ENCODE measurements around the gene POLR3G. TPM values are rescaled to one million over a fixed set of nuclear protein-coding genes. Genes with fewer than 3 reads are reported as not detected.

POLR3G gene, protein sequence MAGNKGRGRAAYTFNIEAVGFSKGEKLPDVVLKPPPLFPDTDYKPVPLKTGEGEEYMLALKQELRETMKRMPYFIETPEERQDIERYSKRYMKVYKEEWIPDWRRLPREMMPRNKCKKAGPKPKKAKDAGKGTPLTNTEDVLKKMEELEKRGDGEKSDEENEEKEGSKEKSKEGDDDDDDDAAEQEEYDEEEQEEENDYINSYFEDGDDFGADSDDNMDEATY
- 2.3 and 5.3 TPM in 2 replicates for total RNA-seq
- 0.69 TPM for polyA plus RNA-seq (2012)

DNA sequence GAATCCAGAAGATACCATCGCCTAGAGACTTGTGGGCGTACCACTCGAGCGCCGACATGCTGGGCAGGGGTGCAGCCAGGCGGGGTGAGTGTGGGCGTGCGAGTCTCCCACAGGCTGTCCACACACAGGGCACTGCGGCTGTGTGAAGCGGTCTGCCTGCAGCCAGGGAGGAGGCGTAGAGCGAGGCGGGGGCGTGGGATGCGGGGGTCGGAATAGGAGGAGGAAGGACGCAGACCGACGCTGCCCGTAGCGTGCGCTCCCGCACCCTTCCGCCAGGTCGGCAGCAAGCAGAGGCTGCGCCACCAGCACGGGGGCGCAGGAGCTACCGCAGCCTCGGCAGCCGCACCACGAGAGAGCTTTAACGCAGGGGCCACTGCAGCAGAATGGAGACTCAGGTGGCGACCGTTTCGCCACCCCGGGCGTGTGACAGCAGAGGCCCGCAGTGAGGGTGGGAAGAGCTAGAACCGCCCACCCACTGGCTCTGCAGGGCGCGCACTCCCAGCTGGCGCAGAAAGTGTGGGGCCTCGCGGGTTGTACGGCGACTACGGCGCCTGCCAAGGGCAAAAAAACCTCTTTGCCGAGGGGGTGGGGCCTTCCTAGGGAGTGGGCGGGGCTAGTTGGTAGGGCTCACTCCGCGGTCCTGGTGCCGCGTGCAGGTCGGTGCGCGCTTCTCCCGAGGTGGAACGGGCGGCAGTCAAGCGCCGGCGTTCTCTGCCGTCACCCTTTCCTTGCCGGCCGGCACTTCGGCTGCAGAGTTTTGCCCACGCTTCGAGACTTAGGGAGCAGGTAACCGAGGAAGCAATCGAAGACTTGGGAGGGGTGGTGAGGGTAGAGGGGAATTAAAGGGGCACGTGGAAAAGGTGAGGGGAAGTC is at the start of gene POLR3G, which contains the start of gene MBLAC2:
Gene POLR3G, plus strand, starts transcription at position 630 of the 873 bp plus-strand sequence. CDS start 10,704 bp downstream, outside the sequence.
Gene MBLAC2, minus strand, starts transcription at position 537 of the 873 bp plus-strand sequence. Its CDS starts 479 bp downstream, at position 58.
- peak; percentile 92 for DNase-seq (ENCODE audit: low read depth)

DNA sequence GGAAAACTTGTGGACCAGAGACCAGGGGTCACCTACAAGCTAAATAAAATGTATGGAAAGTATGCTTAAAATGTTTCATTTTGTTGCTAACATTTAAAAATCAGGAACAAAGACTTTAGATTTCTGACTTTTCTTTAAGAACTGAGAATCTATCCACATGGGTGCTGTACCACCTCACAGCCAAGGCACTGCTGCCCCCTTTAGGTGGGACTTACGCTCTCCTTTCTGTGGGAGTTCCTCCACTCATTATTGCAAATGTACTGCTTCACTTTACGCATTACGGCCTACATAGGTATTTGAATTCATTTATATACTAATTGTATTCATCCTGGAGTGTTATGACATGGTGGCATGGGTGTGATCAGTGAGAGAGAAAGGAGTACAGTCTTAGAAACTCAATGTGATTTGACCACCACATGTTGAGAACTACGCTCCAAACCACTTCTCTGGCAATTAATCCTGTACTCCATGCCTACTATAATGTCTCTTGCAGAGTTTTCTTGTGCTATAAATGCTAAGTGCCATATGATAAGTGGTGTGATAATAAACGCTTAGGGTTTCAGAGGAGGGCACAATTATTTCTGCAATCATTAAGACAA is 40.4 kb upstream of the POLR3G start:
- peak; percentile 32 for DNase-seq (ENCODE audit: low read depth)

DNA sequence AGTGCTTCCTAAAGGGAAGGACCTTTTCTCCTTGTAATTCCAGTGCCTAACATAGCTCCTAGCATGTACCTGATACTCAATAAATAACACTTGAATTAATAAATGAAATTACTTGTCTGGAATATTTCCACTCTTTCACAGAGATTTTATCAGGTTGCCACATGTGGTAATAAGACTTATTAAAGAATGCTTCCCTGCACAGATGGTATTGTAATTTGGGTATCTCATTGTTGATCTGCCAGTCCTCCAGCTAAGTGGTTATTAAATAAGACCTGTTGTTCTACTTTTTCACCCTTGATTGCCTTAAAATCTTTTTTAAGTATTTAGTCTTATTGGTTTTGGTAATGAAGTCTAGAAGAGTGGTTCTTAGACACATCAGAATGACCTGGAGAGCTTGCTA is 37.0 kb upstream of the POLR3G start:
- no peak for DNase-seq (ENCODE audit: low read depth)

DNA sequence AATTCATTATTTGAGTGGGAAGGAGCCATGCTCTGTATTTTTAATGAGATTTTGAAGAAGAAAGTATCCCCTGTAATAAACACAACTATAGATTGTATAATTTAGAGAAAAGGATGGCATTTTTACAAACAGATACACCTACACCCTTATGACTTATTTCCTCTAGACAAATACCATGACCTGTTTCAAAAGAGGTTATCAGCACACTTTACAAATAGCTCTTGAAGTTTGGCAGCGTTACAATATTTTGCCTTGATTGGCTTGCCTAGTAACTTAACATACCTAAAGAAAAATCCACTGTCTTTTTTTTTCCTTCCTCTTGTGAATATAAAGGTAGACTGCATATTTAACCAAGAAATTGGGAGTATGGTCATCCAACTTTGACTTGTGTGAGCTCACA is 36.6 kb upstream of the POLR3G start:
- no peak for DNase-seq (ENCODE audit: low read depth)

DNA sequence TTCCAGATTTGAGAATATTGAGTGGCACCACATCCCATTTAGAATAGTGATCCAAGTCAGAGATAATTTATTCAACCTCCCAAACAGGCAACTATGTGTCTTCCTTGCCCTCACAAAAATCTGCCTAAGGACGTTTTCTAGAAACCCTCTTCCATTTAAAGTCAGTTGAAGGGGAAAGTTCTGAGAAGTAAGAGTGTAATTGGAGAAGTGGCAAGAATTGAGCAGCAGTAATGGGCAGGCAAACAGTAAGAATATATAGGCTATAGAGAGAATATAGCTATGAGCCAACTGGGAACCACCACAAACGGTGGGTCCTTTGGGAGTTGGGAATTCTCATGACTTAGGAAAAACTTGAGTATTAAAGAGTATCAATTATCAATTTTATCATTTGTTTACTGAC is 34.0 kb upstream of the POLR3G start:
- no peak for DNase-seq (ENCODE audit: low read depth)

DNA sequence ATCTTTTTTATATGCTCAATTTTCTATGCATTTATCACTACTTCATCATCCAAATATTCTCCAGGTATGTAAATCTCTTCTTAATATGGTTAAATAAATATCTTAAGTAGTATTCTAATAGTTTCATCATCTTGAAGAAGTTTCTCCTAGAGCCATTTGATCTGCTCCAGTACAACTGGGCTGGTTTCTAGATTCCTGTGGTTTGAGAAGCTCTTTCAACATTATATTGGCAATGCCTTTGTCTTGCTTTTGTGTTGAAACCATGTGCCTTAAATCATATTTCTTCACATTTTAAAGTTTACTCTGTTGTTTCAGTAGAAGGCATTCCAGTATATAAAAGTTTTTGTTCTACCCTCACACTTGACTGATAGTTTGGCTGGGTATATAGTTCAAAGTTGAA is 27.7 kb upstream of the POLR3G start:
- peak; percentile 21 for DNase-seq (ENCODE audit: low read depth)

DNA sequence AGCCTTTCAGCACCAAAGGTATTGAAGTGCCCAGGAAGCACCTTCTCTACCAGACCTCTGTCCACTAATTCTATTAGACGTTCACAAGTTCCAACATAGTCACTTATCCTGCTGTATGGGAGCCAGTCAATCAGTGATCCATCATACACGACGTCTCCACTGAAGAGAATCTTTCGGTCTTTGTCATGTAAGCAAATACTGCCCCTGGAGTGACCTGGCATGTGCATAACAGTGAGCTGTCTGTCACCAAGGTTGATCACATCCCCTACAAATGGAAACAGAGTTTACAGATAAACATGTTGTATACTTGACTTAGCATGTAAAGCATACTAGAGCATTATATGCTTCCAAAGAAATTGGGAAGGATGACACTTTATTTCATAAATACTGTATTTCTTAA is 13.4 kb upstream of the POLR3G start:
- no peak for DNase-seq (ENCODE audit: low read depth)

DNA sequence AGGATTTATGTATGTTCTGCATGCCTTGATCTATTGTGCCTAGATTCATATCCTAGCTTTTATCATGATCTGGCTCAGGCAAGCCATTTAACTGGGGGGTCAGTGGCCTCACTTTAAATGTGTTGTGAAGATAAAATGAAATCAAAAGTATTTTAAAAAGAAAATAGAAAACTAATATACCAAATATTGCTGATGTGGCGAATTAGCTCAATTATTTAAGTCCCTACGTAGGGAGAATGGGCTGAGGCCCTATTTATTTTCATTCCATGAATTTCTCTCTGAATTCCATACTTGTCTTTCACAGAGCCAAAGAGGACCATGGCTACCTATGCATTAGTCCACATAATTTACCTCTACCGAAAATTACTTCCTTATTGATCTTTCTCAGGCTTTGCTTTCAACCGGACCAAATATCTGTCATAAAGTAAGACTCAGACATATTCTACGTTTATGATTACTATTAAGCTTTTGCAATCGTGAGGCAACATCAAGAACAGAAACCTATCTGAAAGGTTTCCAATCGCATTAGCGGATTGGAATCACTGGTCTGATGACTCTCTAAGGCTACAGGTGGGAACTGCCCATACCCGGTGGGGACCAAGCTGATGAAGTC is 1.8 kb upstream of the POLR3G start:
- no peak for DNase-seq (ENCODE audit: low read depth)

DNA sequence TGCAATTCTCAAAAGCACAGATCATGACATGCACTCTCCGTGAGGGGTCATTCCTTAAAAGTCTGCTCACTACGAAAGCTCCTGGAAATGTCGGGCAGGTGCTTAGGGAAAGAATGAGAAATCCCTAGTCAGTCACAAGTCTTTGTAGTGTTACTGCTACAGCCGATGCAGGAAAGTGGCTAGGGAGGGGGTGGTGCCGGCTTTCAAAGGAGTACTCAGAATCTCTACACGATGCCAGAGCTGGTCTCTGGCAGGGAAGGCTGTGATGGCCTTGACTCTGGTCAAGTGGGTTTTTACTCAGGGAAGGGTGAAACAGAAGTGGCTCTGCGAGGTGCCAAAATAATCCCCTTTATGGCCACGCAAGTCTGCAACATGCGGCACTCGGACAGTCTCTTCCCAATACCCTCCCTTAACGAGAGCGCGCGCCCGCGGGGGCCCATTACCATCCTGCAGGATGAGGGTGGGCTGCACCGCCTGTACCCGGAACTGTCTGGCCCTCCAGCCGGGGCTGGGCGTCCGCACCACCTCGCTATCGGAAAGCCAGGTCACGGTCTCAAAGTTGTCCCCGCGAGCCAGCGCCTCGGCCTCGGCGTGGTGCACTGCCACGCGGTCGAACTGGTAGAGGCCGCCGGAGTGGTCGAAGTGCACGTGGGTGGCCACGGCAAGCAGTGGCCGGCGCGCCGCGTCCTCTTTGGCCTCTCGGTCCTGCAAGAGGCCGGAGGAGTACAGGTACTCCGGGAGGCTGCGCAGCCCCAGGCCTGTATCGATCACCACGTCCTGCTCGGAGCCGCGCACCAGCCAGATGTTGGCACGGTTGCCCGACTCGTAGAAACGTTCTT is 1.0 kb upstream of the POLR3G start:
- DNase-seq (ENCODE audit: low read depth) = peak; percentile 20

DNA sequence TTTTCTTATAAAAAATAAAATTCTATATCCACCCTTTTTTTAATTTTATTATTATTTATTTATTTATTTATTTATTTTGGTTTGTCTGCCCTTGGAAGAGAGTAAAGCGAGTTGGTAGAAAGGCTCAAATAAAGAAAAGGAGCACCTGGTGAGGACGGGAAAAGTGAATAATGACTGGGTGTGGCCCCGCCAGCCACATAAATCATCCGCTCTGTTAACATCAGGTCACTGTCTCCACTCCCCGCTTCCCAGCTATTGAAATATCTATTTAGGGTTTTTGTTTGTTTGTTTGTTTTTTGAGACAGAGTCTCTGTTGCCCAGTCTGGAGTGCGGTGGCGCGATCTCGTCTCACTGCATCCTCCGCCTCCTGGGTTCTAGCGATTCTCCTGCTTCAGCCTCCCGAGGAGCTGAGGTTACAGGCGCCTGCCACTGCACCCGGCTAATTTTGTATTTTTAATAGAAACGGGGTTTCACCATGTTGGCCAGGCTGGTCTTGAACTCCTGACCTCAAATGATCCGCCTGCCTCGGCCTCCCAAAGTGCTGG is 844 bp downstream of the POLR3G start:
- no peak for DNase-seq (ENCODE audit: low read depth)

DNA sequence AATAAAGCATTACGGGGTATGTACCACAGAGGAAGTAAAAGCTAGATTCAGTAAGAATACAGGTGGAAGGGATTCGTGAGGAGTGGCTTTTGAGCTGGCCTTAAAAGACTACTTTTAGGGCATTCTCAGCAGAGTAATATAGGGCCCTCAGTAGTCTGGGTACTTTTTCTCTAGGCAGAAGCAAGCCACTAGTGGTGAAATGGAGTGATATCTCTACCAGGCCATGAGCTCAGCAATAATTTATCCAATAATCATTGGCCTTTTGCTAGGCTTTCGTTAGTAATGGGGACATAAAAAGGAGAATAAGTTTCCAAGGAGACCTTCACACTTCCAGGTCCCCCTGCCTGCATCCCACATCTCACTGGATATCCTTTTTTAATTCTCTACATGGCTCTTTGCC is 1.7 kb downstream of the POLR3G start:
- DNase-seq (ENCODE audit: low read depth) = no peak

DNA sequence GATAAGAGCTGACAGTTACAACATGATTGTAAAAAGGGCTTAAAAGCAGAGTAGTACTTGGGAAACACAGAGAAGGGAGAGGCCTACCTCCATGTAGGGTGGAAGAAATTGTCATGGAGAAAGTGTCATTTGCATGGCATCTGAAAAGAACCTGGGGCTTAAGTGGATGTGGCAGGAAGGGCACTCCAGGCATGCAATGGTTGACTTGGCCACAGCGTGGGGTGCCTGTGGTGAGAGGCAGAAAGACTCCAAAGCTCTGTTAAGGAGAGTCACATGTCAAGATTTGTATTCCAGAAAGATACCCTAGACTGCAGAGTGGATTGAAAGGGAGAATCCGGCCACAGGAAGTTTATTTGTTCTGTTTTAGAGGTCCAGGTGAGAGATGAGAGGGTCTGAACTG is 2.4 kb downstream of the POLR3G start:
- DNase-seq (ENCODE audit: low read depth) = peak; percentile 38

DNA sequence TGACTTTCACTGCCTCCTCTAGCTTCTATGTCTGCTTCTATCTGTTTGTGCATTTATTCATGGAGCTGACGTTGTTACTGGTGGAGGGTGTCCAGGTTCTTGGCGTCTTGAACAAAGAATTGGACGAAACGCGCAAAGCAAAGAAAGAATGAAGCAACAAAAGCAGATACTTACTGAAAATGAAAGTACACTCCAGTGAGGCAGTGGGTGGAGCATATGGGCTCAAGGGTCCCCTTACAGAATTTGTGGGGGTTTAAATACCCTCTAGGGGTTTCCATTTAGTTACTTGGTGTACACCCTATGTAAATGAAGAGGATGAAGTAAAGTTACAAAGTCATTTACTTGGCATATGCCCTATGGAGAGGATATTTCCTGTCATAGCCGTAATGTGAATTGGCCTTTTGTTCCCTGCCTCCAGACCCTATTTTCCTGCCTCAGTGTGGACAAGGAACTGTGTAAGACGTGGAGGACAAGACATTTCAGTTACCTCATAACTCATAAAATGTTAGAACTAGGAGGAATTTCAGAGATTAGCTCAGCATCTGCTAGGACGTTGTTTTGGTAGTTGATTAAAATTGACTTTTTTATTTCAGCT is 3.1 kb downstream of the POLR3G start:
- no peak for DNase-seq (ENCODE audit: low read depth)

DNA sequence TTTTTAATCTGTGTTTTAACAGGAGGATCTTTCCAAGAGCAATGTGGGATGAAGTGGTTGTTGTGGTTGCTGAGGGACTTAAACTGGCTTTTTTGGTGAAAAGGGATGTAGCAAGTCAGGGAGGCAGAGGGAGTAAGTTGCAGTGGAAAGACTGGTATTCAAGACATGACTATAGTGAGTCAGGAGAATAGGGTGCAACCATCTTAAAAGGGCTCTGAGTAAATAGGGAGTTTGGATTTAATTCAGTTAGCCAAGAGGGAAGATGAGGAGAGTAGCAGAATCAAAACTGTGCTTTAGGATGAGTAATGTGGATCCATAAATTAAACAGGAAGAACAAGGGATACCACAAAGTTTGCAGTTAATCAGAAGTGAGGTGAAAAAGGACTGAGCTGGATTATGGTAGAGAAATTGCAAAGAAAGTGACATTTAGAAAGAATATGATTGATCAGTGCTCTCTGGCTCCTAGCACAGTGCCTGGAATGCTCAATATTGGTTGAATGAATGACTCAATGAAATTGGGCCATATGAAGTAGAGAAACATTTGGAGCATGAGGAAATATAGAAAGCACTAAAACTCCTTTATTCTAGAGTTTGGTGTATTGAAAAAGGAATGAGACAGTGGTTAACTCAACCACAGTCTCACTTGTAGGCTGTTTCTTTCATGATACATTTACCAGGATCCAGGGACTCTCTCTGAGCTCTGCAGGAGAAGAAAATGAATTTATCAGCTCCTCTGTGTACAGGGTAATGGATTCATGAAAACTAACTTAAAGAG is 5.1 kb downstream of the POLR3G start:
- DNase-seq (ENCODE audit: low read depth) = no peak

DNA sequence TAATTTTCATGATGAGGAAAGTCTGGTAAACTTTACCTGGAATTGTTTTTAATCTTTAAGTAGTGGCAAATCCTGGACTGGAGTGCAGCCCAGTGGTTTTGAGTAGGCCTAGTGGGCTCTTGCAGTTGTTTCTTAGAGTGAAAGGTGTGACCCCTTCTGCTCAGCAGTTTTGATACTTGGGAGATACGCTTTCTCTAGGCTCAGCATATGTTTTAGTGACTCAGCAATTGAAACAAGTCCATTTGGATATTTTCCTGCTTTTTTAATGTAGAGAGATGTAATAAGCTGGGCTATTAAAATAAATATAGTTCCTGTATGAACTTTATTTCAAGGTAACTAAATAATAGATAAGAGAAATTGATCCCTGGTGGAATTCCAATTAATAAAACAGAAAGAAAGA is 6.0 kb downstream of the POLR3G start:
- DNase-seq (ENCODE audit: low read depth) = no peak

DNA sequence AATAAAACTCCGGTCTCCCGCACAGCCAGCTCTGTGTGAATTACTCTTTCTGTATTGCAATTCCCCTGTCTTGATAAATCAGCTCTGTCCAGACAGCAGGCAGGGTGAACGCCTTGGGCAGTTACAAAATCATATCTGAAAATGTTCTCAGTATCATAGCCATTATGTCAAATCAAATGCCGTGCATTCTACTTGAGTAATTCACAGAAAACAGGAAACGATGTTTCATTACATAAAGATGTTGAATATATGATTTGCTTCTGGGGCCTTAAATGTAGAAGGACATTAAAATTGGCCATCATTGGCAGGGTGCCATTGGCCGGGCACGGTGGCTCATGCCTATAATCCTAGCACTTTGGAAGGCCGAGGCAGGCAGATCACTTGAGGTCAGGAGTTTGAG is 8.5 kb downstream of the POLR3G start:
- no peak for DNase-seq (ENCODE audit: low read depth)

DNA sequence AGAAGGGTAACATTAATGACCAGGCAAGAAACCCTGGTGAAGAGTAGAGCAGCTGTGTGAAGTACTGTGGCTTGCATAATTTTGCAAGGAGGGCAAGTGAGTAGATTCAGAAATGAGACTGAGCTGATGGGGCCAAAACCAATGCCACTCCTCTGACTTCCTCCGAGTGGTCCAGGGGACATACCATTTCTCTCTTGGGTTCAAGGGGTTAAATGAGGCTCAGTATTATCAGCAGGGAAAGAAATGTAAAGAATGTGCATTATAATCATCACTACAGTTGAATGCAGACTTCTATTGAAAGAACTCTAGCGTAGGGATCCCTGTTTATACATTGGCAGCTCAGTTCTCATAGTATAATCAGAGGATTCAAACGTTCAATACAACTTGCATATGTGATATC is 9.9 kb downstream of the POLR3G start:
- DNase-seq (ENCODE audit: low read depth) = no peak

DNA sequence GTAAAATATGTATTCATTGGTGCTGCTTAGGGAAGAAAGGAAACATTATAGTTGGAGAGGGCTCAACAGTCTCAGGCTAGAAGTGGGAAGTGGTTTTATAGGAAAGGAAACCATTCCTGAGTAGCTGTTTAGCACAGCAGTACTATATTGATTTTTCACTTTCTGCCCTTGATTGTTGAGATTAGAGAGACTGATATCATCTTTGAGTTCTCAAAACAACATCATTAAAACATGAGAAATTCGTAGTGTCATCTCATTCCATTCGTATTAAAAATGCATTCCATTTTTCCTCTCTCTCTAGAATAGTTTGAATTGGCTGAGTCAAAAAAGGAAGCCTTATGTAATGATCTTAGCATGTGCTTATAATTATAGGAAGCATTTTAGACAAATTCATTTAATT is 14.1 kb downstream of the POLR3G start:
- no peak for DNase-seq (ENCODE audit: low read depth)

DNA sequence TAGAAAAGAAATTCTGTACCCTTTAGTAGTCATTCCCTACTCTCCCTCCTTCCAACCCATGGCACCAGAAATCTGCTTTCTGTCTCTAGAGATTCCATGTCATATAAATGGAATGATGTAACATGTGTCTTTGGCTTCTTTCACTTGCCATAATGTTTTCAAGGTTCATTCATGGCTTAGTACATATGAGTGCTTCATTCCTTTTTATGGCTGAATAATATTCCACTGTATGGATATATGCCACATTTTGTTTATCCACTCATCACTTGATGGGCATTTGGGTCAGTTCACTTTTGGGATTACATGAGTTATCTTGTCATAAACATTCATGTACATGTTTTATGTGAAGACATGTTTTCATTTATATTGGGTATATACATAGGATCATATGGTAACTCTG is 19.4 kb downstream of the POLR3G start:
- DNase-seq (ENCODE audit: low read depth) = no peak

All from myocyte (in vitro differentiated cells).